GM21390 (cell line): ENCODE results near the gene MTFMT.
"Not testable (repeated sequence)": the region's sequence is repeated elsewhere in the genome, so short reads cannot be mapped to it uniquely, and the experiment has no call there.

Source experiments
- ATAC-seq: cut with Tn5 transposase; IDR thresholded peaks from one replicate; pipeline ENCODE4 v1.9.1; 2021; ENCODE audit not compliant: unreplicated experiment

MTFMT gene

GRCh38 chr15:65040461-65040860 lies 11.0 kb upstream of the MTFMT start:
- no peak for ATAC-seq

DNA sequence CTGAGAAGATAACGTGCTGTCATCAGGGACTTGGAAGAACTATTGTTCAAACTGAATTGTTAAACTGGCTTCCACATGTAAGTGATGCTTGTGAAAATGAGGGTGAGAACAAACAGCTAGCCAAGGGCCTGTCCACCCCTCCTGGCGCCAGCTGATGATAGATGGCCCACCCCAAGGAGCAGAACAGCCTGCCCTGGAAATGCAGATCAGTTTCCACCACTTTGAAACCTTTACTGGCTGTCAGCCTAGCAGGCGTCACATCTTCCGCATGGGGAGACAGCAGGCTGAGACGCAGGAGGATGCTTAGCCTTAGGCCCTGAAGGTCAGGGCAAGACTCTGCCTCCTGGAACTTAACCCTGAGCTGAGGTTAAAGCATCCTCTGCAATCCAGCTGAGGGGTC lies 9.4 kb upstream of the MTFMT start:
- ATAC-seq: no peak

- no peak for ATAC-seq
Measured at GRCh38 chr15:65038428-65038827, 9.0 kb upstream of the MTFMT start.

DNA sequence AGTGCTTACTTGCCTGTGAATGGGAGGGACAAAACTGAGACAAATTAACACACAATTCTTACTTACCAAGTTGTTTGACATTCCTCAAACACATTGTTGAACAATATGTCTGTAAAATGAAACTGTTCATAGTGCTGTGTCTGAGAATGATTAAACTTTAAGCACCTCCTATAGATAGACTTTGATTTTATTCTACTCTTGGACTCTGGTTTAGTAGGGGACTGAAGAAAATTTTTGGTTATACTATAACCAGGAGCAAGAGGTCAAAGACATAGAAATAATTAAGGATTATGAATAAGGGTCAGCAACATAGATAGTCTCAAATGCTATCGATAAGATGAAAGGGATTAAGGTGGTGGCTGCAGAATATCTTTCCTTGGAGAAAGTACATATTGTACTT lies 7.9 kb upstream of the MTFMT start:
- ATAC-seq: no peak

DNA sequence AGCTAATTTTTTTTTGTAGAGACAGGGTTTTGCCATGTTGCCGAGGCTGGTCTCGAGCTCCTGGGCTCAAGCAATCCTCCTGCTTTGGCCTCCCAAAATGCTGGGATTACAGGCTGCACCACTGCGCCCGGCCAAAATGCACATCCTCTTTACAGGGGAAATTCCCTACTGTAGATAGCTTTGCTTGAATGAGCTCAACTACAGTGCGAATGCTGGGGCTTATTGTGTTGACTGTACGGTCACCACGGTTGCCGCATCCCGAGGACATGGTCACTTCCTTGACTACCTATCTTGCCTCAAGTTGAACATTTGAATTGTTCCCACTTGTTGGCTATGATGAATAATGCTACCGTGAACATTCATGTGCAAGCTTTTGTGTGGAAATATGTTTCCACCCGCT lies 5.3 kb upstream of the MTFMT start:
- no peak for ATAC-seq

DNA sequence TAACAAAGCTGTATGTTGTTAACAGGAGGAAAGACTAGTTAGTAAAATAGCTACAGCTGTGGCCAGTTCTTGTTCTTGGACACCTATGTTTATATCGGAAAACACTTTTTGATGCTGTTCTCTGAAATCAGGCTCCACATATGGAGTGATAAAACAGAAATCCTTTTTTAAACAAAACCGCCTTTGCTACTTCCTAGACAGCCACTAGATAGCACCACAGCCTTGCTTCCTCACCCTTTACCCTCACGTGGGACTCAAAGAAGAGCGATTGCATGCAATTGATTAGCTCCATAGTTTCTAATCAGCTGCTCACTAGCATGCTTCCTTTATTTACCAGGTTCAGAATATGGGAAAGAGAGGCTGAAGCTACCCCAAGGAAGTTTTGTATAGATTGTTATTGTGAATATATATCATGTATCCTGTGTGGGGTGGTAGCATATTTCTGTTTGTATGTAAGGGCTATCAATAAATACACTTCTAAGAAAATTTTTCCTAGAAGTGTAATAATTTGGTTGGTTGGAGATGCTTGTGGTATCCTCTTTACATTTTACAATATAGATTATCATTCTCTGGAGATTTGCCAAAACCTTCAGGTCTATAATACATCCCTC lies 4.3 kb upstream of the MTFMT start:
- no peak for ATAC-seq

GRCh38 chr15:65032801-65033537 lies 3.5 kb upstream of the MTFMT start:
- no peak for ATAC-seq

- ATAC-seq: no peak
Measured at GRCh38 chr15:65029736-65030208, 333 bp upstream of the MTFMT start.

- ATAC-seq: no peak
Measured at GRCh38 chr15:65028338-65028737, 1.1 kb downstream of the MTFMT start.

- ATAC-seq: no peak
Measured at GRCh38 chr15:65027593-65027992, 1.8 kb downstream of the MTFMT start.

GRCh38 chr15:65026756-65027155 lies 2.7 kb downstream of the MTFMT start:
- ATAC-seq: no peak

DNA sequence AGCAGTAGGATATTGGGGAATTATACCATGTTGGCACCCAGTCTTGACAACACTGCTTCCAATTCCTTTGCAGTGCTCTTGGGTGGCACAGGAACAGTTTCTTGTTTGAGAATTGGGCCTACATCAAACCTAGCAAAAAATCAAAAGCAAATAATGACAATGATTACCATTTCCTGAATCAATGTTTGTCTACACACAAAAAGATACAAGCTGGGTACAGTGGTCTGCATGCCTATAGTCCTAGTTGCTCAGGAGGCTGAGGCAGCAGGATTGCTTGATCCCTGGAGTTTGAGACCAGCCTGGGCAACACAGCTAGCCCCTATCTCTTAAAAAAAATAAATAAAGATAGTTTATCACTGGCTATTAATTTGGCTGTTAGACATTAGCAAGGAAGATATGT lies 8.0 kb downstream of the MTFMT start:
- ATAC-seq: no peak

- ATAC-seq: no peak
Measured at GRCh38 chr15:65020419-65020818, 9.0 kb downstream of the MTFMT start.

DNA sequence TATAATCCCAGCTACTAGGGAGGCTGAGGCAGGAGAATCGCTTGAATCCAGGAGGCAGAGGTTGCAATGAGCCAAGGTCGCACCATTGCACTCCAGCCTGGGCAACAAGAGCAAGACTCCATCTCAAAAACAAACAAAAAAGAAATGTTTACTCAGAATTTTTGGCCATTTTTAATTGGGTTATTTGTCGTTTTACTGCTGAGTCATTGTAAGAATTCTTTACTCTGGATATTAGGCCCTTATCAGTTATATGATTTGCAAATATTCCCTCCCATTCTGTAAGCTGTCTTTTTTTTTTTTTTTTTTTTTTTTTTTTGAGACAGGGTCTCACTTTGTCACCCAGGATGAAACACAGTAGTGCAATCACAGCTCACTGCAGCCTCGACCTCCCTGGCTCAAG lies 18.2 kb downstream of the MTFMT start:
- not testable (repeated sequence) for ATAC-seq

GRCh38 chr15:65008983-65009382 lies 20.5 kb downstream of the MTFMT start:
- ATAC-seq: no peak

DNA sequence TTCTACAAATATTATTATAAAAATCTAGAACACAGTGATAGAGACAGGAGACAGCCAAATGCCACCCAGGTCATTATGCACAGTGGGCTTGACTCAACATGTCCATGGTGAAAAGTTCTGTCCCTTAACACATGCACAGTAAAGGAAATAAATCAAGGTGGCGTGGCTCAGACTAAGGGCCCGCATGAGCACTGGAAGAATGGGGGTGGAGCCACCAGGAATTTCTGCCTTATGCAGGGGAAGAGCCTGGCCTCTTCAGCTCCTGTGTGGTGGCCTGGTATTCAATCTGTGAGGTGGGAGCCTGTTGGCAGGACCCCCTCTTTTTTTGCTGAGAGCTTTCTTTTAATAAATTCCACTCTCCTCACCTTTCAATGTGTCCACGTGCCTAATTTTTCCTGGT lies 22.6 kb downstream of the MTFMT start:
- ATAC-seq: no peak

GRCh38 chr15:65004993-65005392 lies 24.4 kb downstream of the MTFMT start:
- no peak for ATAC-seq

DNA sequence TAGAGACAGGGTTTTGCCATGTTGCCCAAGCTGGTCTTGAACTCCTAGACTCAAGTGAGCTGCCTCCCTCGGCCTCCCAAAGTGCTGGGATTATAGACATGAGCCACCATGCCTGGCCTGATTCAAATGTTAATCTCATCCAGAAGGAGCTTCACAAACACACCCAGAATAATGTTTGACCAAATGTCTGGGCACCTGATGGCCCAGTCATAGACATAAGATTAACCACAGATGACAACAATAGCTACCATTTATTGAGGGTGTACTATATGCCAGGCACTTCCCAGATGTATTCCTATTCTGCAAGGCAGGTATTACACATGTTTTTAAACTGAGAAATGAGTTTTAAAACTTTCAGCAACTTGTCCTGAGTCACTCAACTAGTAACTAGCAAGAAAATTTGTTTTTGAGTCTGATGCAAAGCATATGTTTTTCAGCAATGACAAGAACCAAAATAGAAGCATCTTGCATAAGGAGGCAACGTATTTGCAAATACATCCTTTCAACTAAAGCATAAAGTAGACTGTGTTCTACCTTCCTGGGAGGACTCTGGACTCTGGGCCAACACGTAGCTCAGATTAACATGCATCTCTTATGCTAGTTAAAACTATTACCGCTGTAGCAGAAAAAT lies 31.6 kb downstream of the MTFMT start:
- no peak for ATAC-seq

GRCh38 chr15:64997066-64997465 lies 32.4 kb downstream of the MTFMT start:
- ATAC-seq: no peak

DNA sequence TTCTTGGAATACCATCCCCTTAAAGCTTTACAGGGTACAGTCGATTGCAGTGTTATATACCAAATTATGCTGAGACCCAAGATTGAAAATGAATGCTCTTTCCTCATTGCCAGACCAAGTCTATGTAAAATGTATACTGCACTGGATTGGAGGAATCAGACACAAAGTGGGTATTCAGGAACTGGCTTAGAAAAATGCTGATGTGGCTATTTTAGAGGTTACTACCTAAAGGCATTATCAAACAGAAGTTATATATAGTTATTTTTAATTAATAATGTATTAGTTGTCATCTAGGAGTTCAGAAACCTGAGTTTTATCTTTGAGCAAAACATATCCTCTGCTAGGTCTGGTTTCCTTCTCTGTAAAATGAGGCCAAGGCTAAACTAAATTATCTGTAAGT lies 36.1 kb downstream of the MTFMT start:
- no peak for ATAC-seq

DNA sequence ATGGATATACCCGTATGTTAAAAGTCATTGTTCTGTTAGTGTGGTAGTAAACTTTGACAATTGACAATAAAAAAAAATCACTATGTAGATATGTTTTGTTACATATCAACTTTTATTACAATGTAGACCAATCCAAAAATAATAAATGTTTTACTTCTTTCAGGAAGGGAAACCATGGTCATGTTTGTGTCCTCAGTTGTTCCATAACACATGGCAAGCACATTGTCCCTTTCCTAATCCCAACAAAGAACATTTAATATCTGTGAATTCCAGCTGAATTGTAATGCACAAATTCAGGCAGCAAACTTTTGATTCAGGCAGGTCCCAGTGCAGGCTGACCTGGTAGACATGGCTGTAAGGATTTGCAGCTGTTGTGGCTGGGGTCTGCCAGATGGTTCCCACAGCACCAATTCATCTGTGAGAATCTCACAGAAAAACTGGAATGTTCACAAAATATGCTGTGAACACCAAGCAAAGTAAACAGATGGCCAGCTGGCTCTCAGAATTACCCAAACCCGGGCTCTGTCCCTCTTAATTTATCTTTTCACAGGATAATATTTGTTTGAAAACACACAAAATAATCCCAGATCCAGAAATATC lies 37.8 kb downstream of the MTFMT start:
- no peak for ATAC-seq

DNA sequence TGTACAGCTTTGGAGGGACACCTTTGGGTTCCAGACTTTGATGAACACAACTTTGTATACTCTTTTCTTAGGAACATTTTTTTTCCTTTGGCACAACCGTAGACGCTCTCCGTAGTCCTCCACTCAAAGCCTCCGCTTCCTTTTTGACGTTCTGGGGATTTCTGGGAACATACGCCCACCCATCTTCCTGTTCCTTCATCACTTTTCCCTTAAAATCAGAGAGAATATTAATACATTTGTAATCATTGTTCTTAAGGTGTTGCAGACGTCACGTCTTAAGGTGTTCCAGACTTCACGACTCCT lies 39.3 kb downstream of the MTFMT start:
- no peak for ATAC-seq
